IPS-18a (cell line): ENCODE measurements around the gene ZDHHC3.

ENCODE experiments used
- H3K27ac ChIP-seq: one replicate; pipeline ENCODE4 v1.5.1; 2013; ENCODE audit warnings: low read length
- H3K27me3 ChIP-seq: one replicate; pipeline ENCODE4 v1.6.1; 2013; ENCODE audit warnings: mild to moderate bottlenecking, low read length; ENCODE audit not compliant: control insufficient read depth, insufficient read depth
- H3K36me3 ChIP-seq: one replicate; pipeline ENCODE4 v1.6.1; 2013; ENCODE audit warnings: low read depth, low read length; ENCODE audit not compliant: control insufficient read depth
- H3K4me1 ChIP-seq: one replicate; pipeline ENCODE4 v1.6.1; 2013; ENCODE audit warnings: low read depth, low read length; ENCODE audit not compliant: control insufficient read depth
- H3K4me3 ChIP-seq: one replicate; pipeline ENCODE4 v1.5.1; 2013; ENCODE audit warnings: low read length
- H3K9ac ChIP-seq: one replicate; pipeline ENCODE4 v1.6.1; 2013; ENCODE audit warnings: mild to moderate bottlenecking, low read length, moderate library complexity
- H3K9me3 ChIP-seq: one replicate; pipeline ENCODE4 v1.6.1; 2013; ENCODE audit warnings: low read depth, low read length; ENCODE audit not compliant: control insufficient read depth

The ZDHHC3 gene

DNA sequence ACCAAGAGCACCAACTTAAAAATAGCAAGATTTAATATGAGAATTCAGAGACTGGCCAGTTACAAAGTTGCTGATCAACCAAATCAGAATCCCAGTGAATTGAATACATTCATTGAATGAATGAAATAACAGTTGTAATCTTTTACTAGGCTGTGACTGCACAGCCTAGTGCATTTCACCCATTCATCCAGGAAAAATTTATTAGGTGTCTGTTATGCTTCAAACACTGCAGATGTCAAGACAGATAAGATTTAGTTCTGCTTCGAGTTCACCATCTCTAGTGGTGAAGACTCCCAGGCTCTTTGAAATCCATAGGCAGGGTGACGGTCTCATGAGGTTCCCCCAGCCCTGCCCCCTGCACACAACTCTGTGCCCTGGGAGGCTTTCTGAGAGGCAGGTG is 72.7 kb downstream of the ZDHHC3 start:
- peaks cover 7% of the 10 kb centered on the region for H3K4me1 ChIP-seq
- no peak overlapping the region for H3K27ac ChIP-seq
- H3K36me3 ChIP-seq: no peaks in the 10 kb centered on the region
- no peaks in the 10 kb centered on the region for H3K9me3 ChIP-seq
- H3K27me3 ChIP-seq: no peaks in the 10 kb centered on the region
- no peak overlapping the region for H3K9ac ChIP-seq
- no peak overlapping the region for H3K4me3 ChIP-seq

DNA sequence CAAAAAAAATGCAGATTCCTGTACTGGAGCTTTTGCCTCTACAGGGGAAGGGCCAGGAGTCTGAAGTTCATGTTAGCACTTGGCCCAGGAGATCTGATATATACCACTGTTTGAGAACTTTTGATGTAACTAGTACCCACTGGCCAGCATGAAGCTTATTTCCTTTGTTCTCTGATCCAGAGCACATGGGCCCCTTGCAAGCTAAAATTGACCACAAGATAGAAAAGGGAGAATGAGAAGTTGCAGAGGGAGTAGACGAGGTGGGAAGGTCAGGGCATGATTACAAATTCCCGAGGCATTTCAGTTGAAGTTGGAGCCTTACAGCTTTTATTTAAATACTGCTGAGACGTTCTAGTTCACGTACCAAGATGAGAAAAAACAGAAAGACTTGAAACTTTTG is 73.3 kb downstream of the ZDHHC3 start:
- H3K27me3 ChIP-seq: no peaks in the 10 kb centered on the region
- H3K36me3 ChIP-seq: no peaks in the 10 kb centered on the region
- no peak overlapping the region for H3K4me3 ChIP-seq
- no peak overlapping the region for H3K9ac ChIP-seq
- no peaks in the 10 kb centered on the region for H3K9me3 ChIP-seq
- peaks cover 7% of the 10 kb centered on the region for H3K4me1 ChIP-seq
- H3K27ac ChIP-seq: no peak overlapping the region

DNA sequence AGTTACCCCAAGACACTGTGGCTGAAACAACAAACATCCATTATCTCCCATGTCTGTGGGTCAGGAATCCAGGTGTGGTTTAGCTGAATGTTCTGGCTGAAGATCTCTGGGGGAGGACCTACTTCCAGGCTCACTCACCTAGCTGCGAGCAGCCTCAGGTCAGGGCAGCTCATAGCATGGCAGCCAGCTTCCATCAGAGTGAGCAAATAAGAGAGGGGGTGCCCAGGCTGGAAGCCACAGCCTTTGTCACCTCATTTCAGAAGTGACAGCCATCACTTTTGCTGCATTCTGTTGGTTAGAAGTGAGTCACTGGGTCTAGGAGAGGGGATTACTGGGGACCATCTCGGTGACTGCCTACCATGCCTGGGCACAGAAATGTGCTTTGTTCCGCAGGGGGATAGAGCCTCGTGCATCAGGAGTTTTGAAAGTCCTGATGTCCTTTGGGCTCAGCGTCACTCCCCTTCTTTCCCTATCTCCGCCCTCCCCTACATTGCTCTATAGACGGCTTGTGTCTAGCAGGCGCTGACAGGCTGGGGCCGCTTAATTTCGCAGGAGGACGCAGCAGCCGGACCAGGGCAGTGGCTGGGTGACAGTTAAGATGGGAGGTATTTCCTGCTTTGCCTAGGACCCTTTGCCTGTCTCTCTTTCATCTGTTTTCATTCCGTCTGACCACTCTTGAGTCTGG is 76.1 kb downstream of the ZDHHC3 start:
- Histone ChIP-seq H3K36me3 (no peaks in the 10 kb centered on the region), H3K27ac (no peak overlapping the region), H3K27me3 (no peaks in the 10 kb centered on the region), H3K4me3 (no peak overlapping the region), H3K9me3 (no peaks in the 10 kb centered on the region), H3K9ac (no peak overlapping the region), H3K4me1 (peaks cover 7% of the 10 kb centered on the region)

DNA sequence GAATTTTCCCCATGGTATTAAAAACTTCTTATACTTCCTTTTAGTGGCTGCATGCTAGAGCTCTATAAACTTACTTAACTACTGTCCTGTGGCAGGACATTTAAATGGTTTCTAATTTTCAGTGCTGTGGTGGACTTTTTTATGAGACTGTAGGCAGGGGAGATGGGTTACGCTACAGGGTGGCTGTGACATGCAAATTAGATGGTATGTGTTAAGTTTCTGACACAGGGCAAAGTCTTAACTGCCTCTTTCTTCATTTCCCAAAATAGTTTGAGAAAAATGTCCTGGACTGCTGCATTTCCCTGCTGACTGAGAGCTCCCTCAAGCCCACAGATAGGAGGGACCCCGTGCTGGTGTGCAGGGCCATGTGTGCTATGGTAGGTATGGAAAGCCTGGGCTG is 79.5 kb downstream of the ZDHHC3 start:
- peaks cover 7% of the 10 kb centered on the region for H3K4me1 ChIP-seq
- no peak overlapping the region for H3K4me3 ChIP-seq
- no peaks in the 10 kb centered on the region for H3K27me3 ChIP-seq
- H3K36me3 ChIP-seq: no peaks in the 10 kb centered on the region
- H3K9ac ChIP-seq: no peak overlapping the region
- no peak overlapping the region for H3K27ac ChIP-seq
- no peaks in the 10 kb centered on the region for H3K9me3 ChIP-seq

DNA sequence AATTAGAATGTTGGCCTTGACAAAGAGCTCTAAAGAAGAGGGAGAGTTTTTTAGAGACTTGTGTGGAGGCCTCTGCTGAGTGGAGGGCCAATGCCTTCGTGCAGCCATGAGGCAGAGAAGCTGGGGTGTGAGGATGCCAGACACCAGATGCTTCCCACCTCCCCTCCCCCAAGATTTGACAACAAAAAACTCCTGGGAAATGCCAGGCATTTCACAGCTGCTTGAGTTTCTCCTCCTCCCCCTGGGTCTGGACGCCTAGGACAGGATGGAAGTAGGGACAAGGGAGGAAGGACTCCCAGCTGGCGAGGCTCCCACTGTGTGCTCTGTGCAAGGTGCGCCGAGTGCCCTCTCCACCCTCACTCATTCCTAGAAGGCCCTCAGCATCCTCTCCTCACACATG is 81.5 kb downstream of the ZDHHC3 start:
- Histone ChIP-seq H3K9me3 (no peaks in the 10 kb centered on the region), H3K4me3 (no peak overlapping the region), H3K9ac (no peak overlapping the region), H3K4me1 (peaks cover 6% of the 10 kb centered on the region), H3K27ac (no peak overlapping the region), H3K27me3 (no peaks in the 10 kb centered on the region), H3K36me3 (no peaks in the 10 kb centered on the region)

DNA sequence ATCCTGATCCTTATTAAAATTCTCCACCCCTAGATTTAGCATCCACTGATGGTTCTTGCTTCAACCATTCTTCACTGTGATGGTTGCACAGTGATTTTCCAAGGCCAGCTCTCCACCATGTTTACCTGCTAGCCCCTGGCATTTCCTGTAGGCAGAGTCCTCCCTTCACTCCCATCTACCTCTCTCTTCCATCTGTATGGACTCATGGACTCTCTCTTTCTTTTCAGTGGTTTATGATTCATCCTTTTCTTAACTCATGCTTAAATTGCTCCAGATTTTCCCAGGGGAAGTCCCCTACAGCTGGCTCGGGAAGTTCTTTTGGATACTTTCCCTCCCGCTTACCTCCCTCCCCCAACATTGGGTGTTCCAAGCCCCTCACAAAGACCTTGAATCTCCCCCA is 82.9 kb downstream of the ZDHHC3 start:
- Histone ChIP-seq H3K4me1 (no peaks in the 10 kb centered on the region), H3K9me3 (no peaks in the 10 kb centered on the region), H3K4me3 (no peak overlapping the region), H3K36me3 (no peaks in the 10 kb centered on the region), H3K27ac (no peak overlapping the region), H3K9ac (no peak overlapping the region), H3K27me3 (no peaks in the 10 kb centered on the region)

DNA sequence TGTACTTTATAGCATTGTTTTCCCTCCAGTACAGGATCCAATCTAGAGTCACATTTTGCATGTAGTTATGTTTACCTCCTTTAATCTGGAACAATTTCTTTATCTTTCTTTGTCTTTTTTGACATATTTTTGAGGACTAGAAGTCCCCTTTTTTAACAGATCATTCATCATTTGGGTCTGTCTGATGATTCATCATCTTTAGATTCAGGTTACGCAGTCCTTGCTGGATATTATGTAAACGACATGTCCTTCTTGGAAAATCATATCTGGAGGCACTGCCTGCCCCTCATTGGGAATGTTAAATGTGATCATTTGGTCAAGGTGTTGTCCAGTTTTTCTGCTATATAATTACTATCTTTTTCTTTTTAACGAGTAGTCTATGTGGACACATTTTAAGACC is 83.3 kb downstream of the ZDHHC3 start:
- Histone ChIP-seq H3K9ac (no peak overlapping the region), H3K27ac (no peak overlapping the region), H3K4me3 (no peak overlapping the region), H3K4me1 (no peaks in the 10 kb centered on the region), H3K9me3 (no peaks in the 10 kb centered on the region), H3K27me3 (no peaks in the 10 kb centered on the region), H3K36me3 (no peaks in the 10 kb centered on the region)

DNA sequence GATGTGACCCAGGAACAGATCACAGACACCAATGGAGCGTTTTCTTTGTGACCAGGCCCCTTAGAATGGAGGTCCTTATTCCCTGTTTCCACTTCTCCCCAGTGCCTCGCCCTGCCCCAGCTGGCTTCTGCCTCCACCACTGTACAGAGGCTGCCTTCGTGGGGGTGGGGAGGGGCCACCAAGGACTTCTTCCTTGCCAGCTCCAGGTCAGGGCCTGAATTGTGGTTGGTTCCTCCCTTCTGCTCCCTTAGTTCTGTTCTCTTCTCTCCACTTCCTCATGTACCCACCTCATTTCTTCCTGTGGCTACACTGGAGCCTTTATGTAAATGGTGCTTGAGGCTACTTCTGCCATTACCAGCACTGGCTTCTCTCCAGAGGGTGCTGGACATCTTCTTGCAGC is 85.1 kb downstream of the ZDHHC3 start:
- Histone ChIP-seq H3K4me1 (no peaks in the 10 kb centered on the region), H3K27ac (no peak overlapping the region), H3K27me3 (no peaks in the 10 kb centered on the region), H3K4me3 (no peak overlapping the region), H3K9ac (no peak overlapping the region), H3K9me3 (no peaks in the 10 kb centered on the region), H3K36me3 (no peaks in the 10 kb centered on the region)

DNA sequence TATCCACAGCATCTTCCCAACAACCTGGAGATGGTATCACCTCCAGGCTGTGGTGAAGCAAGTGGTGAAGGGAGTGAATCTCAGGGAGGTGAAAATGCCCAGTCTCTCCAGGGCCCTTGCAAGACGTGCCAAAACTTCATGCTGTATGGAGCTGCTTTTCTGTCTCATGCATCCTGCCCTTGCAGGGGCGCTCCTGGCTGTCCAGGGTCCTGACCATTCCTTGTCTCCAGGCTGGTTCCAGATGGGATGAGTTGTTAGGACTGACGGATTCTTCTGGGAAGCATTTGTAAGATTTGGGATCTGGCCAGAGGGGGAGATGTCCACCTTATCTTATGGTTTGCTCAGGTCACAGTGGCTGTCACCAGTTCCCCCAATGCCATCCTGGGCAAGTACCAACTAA is 85.7 kb downstream of the ZDHHC3 start:
- no peaks in the 10 kb centered on the region for H3K4me1 ChIP-seq
- H3K9me3 ChIP-seq: no peaks in the 10 kb centered on the region
- no peak overlapping the region for H3K27ac ChIP-seq
- no peaks in the 10 kb centered on the region for H3K27me3 ChIP-seq
- H3K36me3 ChIP-seq: no peaks in the 10 kb centered on the region
- no peak overlapping the region for H3K4me3 ChIP-seq
- H3K9ac ChIP-seq: no peak overlapping the region

DNA sequence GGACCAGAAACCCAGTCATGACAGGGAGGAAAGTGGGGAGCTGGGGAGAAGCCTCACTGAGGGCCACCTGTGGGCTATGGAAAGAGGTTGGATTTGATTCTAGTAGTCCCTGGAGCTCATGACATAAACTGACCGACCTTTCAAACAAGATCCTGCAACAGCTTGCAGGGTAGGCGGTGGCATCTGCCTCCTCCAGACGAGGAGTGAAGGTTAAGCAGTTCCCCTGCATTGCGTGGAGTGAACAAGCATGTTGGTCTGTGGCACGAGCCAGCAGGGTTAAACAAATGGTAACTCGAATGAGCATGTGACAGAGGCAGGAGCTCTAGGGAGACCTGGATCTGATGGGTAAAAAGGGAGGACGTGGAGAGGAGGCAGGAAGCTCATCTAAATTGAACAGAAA is 88.9 kb downstream of the ZDHHC3 start:
- Histone ChIP-seq H3K4me3 (no peak overlapping the region), H3K27me3 (no peaks in the 10 kb centered on the region), H3K9ac (no peak overlapping the region), H3K4me1 (no peaks in the 10 kb centered on the region), H3K27ac (no peak overlapping the region), H3K9me3 (no peaks in the 10 kb centered on the region), H3K36me3 (no peaks in the 10 kb centered on the region)

DNA sequence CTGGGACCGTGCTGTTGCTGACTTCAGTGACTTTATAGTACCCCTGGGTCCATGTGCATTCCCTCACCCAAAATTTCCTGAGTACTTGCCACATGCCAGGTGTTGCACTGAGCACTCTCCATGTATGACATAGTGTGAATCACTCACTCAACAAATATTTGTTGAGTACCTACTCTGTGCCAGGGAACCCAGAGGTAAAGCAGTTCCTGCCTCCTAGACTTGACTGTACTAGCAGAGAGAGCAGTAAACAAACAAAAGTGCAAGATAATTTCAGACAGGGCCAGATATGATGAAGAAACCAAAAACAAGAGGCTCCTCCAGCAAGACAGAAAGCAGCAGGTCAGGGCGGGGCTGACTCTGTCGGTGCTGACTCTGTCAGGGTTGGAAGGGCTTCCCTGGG is 89.4 kb downstream of the ZDHHC3 start:
- H3K27me3 ChIP-seq: no peaks in the 10 kb centered on the region
- H3K36me3 ChIP-seq: no peaks in the 10 kb centered on the region
- no peak overlapping the region for H3K9ac ChIP-seq
- no peaks in the 10 kb centered on the region for H3K4me1 ChIP-seq
- no peaks in the 10 kb centered on the region for H3K9me3 ChIP-seq
- H3K27ac ChIP-seq: no peak overlapping the region
- H3K4me3 ChIP-seq: no peak overlapping the region

DNA sequence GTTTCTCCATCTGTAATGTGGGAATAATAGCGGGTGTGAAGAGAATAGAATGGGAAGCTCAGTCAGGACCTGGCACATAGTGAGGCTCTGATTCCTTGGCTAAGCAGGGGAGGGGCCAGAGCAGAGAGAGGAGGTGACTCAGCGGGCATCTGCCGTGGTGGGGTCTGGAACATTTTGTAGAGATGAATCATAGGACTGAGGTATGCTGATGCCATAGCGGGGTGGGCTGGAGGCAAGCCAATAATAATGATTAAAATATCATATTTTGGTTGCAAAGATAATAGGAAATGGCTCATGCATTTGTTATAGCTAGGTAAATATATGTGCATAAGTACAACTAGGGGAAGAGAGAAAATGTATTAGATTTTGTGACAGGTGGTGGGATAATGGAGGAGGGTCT is 90.4 kb downstream of the ZDHHC3 start:
- Histone ChIP-seq H3K9ac (no peak overlapping the region), H3K27ac (no peak overlapping the region), H3K27me3 (no peaks in the 10 kb centered on the region), H3K4me3 (no peak overlapping the region), H3K36me3 (no peaks in the 10 kb centered on the region), H3K9me3 (no peaks in the 10 kb centered on the region), H3K4me1 (no peaks in the 10 kb centered on the region)
